ENCODE results near the gene ELMOD1.

The ELMOD1 gene

DNA sequence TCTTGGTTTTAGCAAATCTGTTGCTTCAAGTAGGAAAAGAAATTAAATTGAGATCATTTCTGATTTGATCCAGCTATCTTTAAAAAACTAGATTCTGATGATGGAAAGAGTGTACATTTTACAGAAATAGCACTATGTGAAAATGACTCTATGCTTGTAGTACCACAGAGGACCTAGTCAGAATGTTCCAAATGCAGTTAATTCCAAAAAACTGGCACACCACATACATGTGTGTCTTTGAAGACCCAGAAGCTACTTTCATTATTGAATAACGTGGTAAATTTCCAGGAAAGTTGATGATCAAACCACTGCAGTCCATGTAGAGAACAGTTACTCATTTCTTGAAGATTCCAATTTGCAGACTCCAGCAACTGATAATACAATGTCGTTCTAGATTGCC lies 3.8 kb downstream of the ELMOD1 start:
- TF ChIP-seq CTCF (IDR thresholded peaks at IDR 0.05; ENCODE audit: borderline replicate concordance, insufficient read depth, low read depth, low read length) = no peak

GRCh38 chr11:107598225-107599139 lies 7.5 kb downstream of the ELMOD1 start:
- peak; percentile 71 for TF ChIP-seq CTCF (IDR thresholded peaks at IDR 0.05; ENCODE audit: borderline replicate concordance, insufficient read depth, low read depth, low read length)
- H3K4me3 ChIP-seq (ENCODE audit: low read depth, low read length) = no peak overlapping the region

More for the DNA sequence above, 3.8 kb downstream of the ELMOD1 start:
- no peak overlapping the region for H3K4me3 ChIP-seq (ENCODE audit: low read depth, low read length)

GRCh38 chr11:107605061-107606006 lies 14.4 kb downstream of the ELMOD1 start:
- no peak for TF ChIP-seq CTCF (IDR thresholded peaks at IDR 0.05; ENCODE audit: borderline replicate concordance, insufficient read depth, low read depth, low read length)
- no peak overlapping the region for H3K4me3 ChIP-seq (ENCODE audit: low read depth, low read length)

GRCh38 chr11:107606141-107606540 lies 15.2 kb downstream of the ELMOD1 start:
- no peak for TF ChIP-seq CTCF (IDR thresholded peaks at IDR 0.05; ENCODE audit: borderline replicate concordance, insufficient read depth, low read depth, low read length)

DNA sequence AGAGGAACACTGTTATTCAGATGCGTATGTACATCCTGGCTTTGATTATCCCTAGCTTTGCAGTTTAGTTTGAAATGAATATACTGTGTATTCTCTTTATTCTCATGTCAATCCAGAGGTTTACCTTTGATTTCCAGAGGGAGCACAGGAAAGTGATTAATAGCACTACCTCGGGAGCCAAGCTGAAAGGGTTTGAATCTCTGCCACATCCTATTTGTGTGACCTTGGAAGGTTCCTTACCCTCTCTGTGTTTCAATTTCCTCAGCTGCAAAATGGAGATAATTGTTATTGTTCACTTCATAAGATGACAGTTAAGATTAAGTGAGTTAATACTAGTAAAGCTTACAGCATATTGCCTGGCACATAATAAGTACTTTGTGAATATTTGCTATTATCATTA lies 17.9 kb downstream of the ELMOD1 start:
- TF ChIP-seq CTCF (IDR thresholded peaks at IDR 0.05; ENCODE audit: borderline replicate concordance, insufficient read depth, low read depth, low read length) = no peak
- no peak overlapping the region for H3K4me3 ChIP-seq (ENCODE audit: low read depth, low read length)

More at GRCh38 chr11:107606141-107606540, 15.2 kb downstream of the ELMOD1 start:
- H3K4me3 ChIP-seq (ENCODE audit: low read depth, low read length) = no peak overlapping the region

DNA sequence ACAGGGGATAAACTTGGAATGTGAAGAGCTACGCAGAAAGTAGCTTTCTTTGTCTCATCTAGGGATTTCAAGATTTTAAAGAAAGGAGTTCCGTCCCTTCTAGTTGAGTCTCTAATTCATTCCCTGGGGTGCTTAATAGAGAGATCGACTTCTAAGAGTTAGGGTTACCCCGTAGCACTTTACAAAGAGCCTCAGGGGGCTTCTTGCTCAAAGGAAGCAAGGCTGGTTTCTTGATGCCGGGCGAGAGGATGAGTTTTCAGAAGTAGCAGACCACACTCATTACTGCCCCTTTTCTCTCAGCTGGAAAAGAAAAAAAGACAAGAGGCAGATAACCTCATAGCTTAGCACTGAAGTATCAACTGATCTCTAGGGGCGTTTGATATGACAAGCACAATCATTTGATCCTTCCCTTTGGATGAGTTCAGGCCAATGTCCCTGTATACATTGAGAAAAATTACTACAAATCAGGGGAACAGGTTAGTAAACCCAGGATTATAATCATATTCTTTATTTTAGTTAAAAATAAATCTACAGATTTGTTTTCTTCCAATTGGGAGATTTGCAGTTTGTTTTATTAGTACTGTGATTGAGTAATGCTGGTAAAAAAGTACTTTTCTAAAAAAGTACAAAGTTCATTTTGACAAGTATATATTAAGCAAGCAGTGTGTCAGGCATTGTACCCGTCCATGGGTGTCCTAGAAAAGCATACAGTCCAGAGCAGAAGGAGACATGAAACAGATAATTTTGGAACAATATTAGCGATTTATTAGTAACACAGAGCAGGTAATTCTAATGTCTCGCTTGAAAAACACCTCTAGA lies 18.7 kb downstream of the ELMOD1 start:
- H3K4me3 ChIP-seq (ENCODE audit: low read depth, low read length) = no peak overlapping the region
- TF ChIP-seq CTCF (IDR thresholded peaks at IDR 0.05; ENCODE audit: borderline replicate concordance, insufficient read depth, low read depth, low read length) = no peak
